ENCODE measurements around the gene ST6GALNAC6. TPM values are rescaled to one million over a fixed set of nuclear protein-coding genes. Genes with fewer than 3 reads are reported as not detected.

Gene ST6GALNAC6
- total and polyA plus RNA-seq, 2 experiments from 2014 or later = 53.0 to 73.4 TPM

- H3K4me3 ChIP-seq = no peak overlapping the region
- H3K27me3 ChIP-seq = no peaks in the 10 kb centered on the region
- H3K36me3 ChIP-seq = peaks cover 35% of the 10 kb centered on the region
- H3K9me3 ChIP-seq (ENCODE audit: low read depth) = no peaks in the 10 kb centered on the region
- no peak for TF ChIP-seq CTCF (IDR thresholded peaks at IDR 0.05; ENCODE audit: low read depth, low read length)
- no peak for DNase-seq (ENCODE audit: low read depth in 1 of 2, low spot score in 1 of 2)
- H3K4me1 ChIP-seq (ENCODE audit: low read depth) = peaks cover 13% of the 10 kb centered on the region
- H3K27ac ChIP-seq = no peak overlapping the region
Measured at GRCh38 chr9:127892831-127893230, 6.6 kb downstream of the ST6GALNAC6 start.

GRCh38 chr9:127890053-127890452, 9.3 kb downstream of the ST6GALNAC6 start:
- Histone ChIP-seq H3K27me3 (no peaks in the 10 kb centered on the region), H3K27ac (no peak overlapping the region), H3K4me1 (ENCODE audit: low read depth) (peaks cover 4% of the 10 kb centered on the region), H3K4me3 (no peak overlapping the region), H3K36me3 (peaks cover 46% of the 10 kb centered on the region), H3K9me3 (ENCODE audit: low read depth) (no peaks in the 10 kb centered on the region)
- no peak for DNase-seq (ENCODE audit: low read depth in 1 of 2, low spot score in 1 of 2)
- no peak for TF ChIP-seq CTCF (IDR thresholded peaks at IDR 0.05; ENCODE audit: low read depth, low read length)

- no peak for TF ChIP-seq CTCF (IDR thresholded peaks at IDR 0.05; ENCODE audit: low read depth, low read length)
- Histone ChIP-seq H3K36me3 (peaks cover 23% of the 10 kb centered on the region), H3K27me3 (no peaks in the 10 kb centered on the region), H3K27ac (peak overlapping the region; percentile 25), H3K4me3 (no peak overlapping the region), H3K4me1 (ENCODE audit: low read depth) (peaks cover 4% of the 10 kb centered on the region), H3K9me3 (ENCODE audit: low read depth) (no peaks in the 10 kb centered on the region)
- peak in 1 of 2 donors; percentile 32 for DNase-seq (ENCODE audit: low read depth in 1 of 2, low spot score in 1 of 2)
Measured at GRCh38 chr9:127887792-127888191, 11.6 kb downstream of the ST6GALNAC6 start.

GRCh38 chr9:127886401-127886972, 12.9 kb downstream of the ST6GALNAC6 start:
- no peaks in the 10 kb centered on the region for H3K27me3 ChIP-seq
- no peak for DNase-seq (ENCODE audit: low read depth in 1 of 2, low spot score in 1 of 2)
- peaks cover 18% of the 10 kb centered on the region for H3K36me3 ChIP-seq
- TF ChIP-seq CTCF (IDR thresholded peaks at IDR 0.05; ENCODE audit: low read depth, low read length) = no peak
- H3K4me1 ChIP-seq (ENCODE audit: low read depth) = peaks cover 4% of the 10 kb centered on the region
- no peak overlapping the region for H3K4me3 ChIP-seq
- no peak overlapping the region for H3K27ac ChIP-seq
- H3K9me3 ChIP-seq (ENCODE audit: low read depth) = no peaks in the 10 kb centered on the region

GRCh38 chr9:127885508-127886281, 13.7 kb downstream of the ST6GALNAC6 start:
- Histone ChIP-seq H3K27ac (peak overlapping the region; percentile 74), H3K4me1 (ENCODE audit: low read depth) (peaks cover 4% of the 10 kb centered on the region)
- no peak for DNase-seq (ENCODE audit: low read depth in 1 of 2, low spot score in 1 of 2)

More at GRCh38 chr9:127885508-127886281, 13.7 kb downstream of the ST6GALNAC6 start:
- Histone ChIP-seq H3K9me3 (ENCODE audit: low read depth) (no peaks in the 10 kb centered on the region), H3K27me3 (no peaks in the 10 kb centered on the region), H3K4me3 (no peak overlapping the region), H3K36me3 (peaks cover 18% of the 10 kb centered on the region)
- no peak for TF ChIP-seq CTCF (IDR thresholded peaks at IDR 0.05; ENCODE audit: low read depth, low read length)
